ENCODE data around the gene ARNT2.

Gene ARNT2

GRCh38 chr15:80591471-80591870 lies 187.3 kb downstream of the ARNT2 start:
- H4K20me1 ChIP-seq (ENCODE audit: insufficient read depth) = no peaks in the 10 kb centered on the region
- H2AFZ ChIP-seq (ENCODE audit: low read depth) = no peak overlapping the region
- no peaks in the 10 kb centered on the region for H3K27me3 ChIP-seq (ENCODE audit: insufficient read depth, low read depth)
- no peaks in the 10 kb centered on the region for H3K79me2 ChIP-seq (ENCODE audit: insufficient read depth, low read depth)
- H3K4me2 ChIP-seq = no peak overlapping the region
- H3K9ac ChIP-seq = no peak overlapping the region
- no peaks in the 10 kb centered on the region for H3K36me3 ChIP-seq (ENCODE audit: insufficient read depth)
- H3K27ac ChIP-seq = no peak overlapping the region
- TF ChIP-seq, protein P1, sequence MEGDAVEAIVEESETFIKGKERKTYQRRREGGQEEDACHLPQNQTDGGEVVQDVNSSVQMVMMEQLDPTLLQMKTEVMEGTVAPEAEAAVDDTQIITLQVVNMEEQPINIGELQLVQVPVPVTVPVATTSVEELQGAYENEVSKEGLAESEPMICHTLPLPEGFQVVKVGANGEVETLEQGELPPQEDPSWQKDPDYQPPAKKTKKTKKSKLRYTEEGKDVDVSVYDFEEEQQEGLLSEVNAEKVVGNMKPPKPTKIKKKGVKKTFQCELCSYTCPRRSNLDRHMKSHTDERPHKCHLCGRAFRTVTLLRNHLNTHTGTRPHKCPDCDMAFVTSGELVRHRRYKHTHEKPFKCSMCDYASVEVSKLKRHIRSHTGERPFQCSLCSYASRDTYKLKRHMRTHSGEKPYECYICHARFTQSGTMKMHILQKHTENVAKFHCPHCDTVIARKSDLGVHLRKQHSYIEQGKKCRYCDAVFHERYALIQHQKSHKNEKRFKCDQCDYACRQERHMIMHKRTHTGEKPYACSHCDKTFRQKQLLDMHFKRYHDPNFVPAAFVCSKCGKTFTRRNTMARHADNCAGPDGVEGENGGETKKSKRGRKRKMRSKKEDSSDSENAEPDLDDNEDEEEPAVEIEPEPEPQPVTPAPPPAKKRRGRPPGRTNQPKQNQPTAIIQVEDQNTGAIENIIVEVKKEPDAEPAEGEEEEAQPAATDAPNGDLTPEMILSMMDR (conservative IDR thresholded peaks at IDR 0.05; ENCODE audit: low read depth, low read length) = no peak
- no peaks in the 10 kb centered on the region for H3K4me1 ChIP-seq (ENCODE audit: low read depth, poor library complexity, severe bottlenecking)
- H3K4me3 ChIP-seq (IDR thresholded peaks at IDR 0.05; ENCODE audit: insufficient read depth, low read depth, low read length) = no peak overlapping the region

DNA sequence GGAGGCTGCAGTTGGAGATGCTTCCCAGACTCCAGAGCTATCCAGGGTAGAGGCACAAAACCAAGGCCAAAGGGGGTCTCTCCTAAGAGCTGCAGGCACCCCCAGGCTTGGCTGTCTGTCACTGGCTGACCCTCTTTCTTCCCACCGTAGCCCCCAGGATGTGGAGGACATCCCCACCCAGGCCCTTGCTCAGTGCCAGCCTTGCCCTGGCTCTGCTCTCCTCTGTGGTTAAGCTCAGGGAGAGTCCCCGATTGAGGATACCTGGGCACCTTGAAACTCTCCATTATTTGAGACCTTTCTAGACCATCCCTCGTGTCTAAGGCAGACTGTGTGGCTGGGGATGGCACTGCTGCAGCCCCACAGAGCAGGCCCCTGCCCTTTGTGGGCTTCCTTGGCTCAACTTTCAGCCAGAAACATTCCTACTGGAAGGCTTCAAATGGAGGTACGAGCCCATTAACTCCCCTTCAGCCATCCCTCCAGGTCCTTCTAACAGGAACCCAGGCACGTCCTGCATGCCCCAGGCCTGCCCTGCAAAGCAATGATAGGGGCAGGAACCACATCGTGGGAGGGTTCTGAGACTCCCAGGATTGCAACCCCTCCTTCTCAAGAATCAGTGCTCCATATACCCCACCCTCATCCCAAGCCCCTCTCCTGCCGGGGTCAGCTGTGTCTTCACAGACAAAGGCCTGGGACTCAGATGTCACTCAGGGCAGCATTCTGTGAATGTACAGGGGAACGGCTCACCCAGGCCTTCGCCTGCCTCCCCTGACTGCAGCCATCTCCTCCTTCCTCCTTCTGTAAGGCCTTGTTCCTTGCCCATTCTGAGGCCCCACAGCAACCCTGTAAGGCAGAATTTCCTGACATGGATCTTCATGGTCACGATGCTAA lies 188.0 kb downstream of the ARNT2 start:
- Histone ChIP-seq H3K79me2 (ENCODE audit: insufficient read depth, low read depth) (no peaks in the 10 kb centered on the region), H3K4me3 (IDR thresholded peaks at IDR 0.05; ENCODE audit: insufficient read depth, low read depth, low read length) (no peak overlapping the region), H3K9ac (no peak overlapping the region), H3K4me2 (no peak overlapping the region), H4K20me1 (ENCODE audit: insufficient read depth) (no peaks in the 10 kb centered on the region), H2AFZ (ENCODE audit: low read depth) (no peak overlapping the region), H3K4me1 (ENCODE audit: low read depth, poor library complexity, severe bottlenecking) (no peaks in the 10 kb centered on the region), H3K27ac (no peak overlapping the region), H3K27me3 (ENCODE audit: insufficient read depth, low read depth) (no peaks in the 10 kb centered on the region), H3K36me3 (ENCODE audit: insufficient read depth) (no peaks in the 10 kb centered on the region)
- TF ChIP-seq, protein P1 (conservative IDR thresholded peaks at IDR 0.05; ENCODE audit: low read depth, low read length) = no peak

DNA sequence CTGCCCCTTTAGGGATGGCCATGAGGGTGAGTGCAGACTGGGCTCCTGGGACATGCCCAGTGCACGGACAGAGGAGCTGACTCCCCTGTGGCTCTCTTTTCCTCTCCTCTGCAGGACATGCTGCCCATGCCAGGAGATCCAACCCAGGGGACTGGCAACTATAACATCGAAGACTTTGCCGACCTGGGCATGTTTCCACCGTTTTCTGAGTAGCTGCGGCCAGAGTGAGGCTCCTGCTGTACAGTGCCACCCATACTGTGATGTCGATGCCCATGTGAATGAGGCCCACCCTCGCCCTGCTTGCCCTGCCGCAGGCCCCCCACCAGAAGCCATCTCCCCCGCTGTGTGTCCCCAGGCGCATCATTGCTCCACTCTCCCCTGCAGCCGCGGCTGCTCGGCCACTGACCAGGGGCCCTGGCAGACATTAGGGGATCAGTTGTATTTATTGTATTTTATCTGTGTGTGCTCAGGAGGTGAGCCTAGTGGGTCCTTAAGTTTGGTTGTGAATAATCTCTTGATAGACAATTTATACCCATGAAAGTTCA lies 189.4 kb downstream of the ARNT2 start:
- no peak overlapping the region for H2AFZ ChIP-seq (ENCODE audit: low read depth)
- no peak overlapping the region for H3K4me3 ChIP-seq (IDR thresholded peaks at IDR 0.05; ENCODE audit: insufficient read depth, low read depth, low read length)
- H4K20me1 ChIP-seq (ENCODE audit: insufficient read depth) = no peaks in the 10 kb centered on the region
- H3K36me3 ChIP-seq (ENCODE audit: insufficient read depth) = no peaks in the 10 kb centered on the region
- no peak overlapping the region for H3K9ac ChIP-seq
- no peaks in the 10 kb centered on the region for H3K79me2 ChIP-seq (ENCODE audit: insufficient read depth, low read depth)
- H3K4me2 ChIP-seq = no peak overlapping the region
- TF ChIP-seq, protein P1 (conservative IDR thresholded peaks at IDR 0.05; ENCODE audit: low read depth, low read length) = no peak
- no peaks in the 10 kb centered on the region for H3K4me1 ChIP-seq (ENCODE audit: low read depth, poor library complexity, severe bottlenecking)
- no peak overlapping the region for H3K27ac ChIP-seq
- no peaks in the 10 kb centered on the region for H3K27me3 ChIP-seq (ENCODE audit: insufficient read depth, low read depth)

DNA sequence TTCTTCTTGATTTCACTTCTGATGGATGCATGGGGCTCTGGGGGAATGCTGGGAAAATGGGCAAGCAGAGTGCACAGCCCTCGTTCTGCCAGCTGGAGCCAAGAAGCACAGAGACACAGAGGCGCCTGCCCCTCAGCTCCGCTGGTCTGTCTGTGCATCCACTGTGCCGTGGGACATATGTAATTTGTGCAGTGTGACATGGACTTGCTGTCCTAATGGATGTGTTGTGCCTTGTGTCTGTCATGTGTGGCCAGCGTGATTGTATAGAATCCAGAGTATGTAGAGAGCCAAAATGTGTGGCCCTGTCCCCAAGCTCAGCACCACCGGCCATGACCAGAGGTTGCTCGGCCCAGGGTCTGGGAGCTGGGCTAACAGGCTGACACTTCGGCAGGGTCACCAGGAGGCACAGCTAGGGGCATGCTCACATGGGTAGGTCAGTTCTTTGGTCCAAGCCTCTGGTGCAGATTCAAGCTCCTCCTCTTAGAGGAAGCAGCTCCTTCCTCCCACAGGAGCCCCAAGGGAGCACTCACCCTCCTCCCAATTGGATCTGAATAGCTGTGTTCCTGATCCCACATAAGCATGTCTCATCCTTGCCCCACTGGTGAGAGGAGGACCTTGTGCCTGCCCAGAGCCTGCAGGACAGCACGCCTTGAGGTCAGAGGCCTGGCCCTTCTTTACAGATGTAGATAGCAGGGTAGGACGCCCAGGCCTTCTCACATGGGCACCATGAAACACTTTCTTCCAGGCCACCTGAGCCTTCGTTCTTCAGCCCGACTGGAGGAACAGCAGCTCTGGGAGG lies 190.1 kb downstream of the ARNT2 start:
- Histone ChIP-seq H4K20me1 (ENCODE audit: insufficient read depth) (no peaks in the 10 kb centered on the region), H3K36me3 (ENCODE audit: insufficient read depth) (no peaks in the 10 kb centered on the region), H3K4me1 (ENCODE audit: low read depth, poor library complexity, severe bottlenecking) (no peaks in the 10 kb centered on the region), H3K27ac (no peak overlapping the region), H2AFZ (ENCODE audit: low read depth) (no peak overlapping the region), H3K79me2 (ENCODE audit: insufficient read depth, low read depth) (no peaks in the 10 kb centered on the region), H3K9ac (no peak overlapping the region), H3K4me2 (no peak overlapping the region), H3K27me3 (ENCODE audit: insufficient read depth, low read depth) (no peaks in the 10 kb centered on the region), H3K4me3 (IDR thresholded peaks at IDR 0.05; ENCODE audit: insufficient read depth, low read depth, low read length) (no peak overlapping the region)
- TF ChIP-seq, protein P1 (conservative IDR thresholded peaks at IDR 0.05; ENCODE audit: low read depth, low read length) = no peak

Measured in KMS-11 (cell line).